Fibroblast of mammary gland (primary cell): ENCODE results near the gene LRRC3.

ENCODE experiments used
- DNase-seq: peaks from one replicate; pipeline ENCODE4 v3.0.0-alpha.2; 2010; ENCODE audit warnings: low read depth
- H3K4me3 ChIP-seq: 2 replicates; pipeline ENCODE4 v1.5.1; 2011; ENCODE audit warnings: low read depth, mild to moderate bottlenecking, low read length, moderate library complexity; ENCODE audit not compliant: control insufficient read depth
- CTCF ChIP-seq: conservative IDR thresholded peaks from 2 replicates; pipeline ENCODE4 v1.5.1; 2011; ENCODE audit warnings: low read depth, low read length, inconsistent platforms; ENCODE audit not compliant: control insufficient read depth, insufficient read depth

The LRRC3 gene

GRCh38 chr21:44459712-44460440 is 4.6 kb downstream of the LRRC3 start:
- TF ChIP-seq CTCF: no peak
- no peak for DNase-seq
- H3K4me3 ChIP-seq: no peak overlapping the region

DNA sequence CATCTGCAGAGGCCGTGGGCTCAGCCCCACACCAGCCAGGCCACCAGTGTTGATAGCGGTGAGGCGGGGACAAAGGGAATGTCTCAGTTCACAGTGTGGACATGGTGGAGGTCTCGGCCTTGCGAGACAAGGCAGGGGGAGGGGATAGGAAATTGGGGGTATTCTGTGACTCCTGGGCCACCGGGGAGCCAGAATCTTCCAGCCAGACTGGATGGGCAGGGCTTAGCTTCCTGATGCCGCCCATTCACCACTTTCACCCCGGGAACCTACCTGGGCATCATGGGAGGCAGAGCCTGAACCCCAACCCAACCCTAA is 5.1 kb downstream of the LRRC3 start:
- H3K4me3 ChIP-seq: no peak overlapping the region
- TF ChIP-seq CTCF: no peak
- DNase-seq: no peak

DNA sequence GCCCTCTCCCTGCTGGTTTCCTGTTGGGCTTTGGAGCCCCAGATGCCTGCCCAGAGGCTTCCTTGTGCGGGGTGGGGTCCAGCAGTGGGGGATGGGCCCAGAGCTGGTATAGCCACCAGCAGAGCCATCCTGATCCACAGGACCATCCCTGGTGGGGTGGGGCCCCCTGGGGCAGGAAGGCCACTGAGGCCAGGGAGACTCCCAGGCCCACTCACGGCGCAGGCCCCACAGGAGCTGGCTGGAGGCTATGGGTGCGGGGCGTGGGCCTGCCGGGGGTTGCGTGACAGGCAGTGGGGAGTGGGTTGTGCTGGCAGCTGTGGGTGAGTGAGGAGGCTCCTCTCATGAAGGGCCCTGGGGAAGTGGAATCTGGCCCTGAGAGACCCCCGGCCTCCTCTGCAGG is 5.7 kb downstream of the LRRC3 start:
- H3K4me3 ChIP-seq: no peak overlapping the region
- no peak for DNase-seq
- no peak for TF ChIP-seq CTCF

- H3K4me3 ChIP-seq: no peak overlapping the region
- TF ChIP-seq CTCF: no peak
- DNase-seq: no peak
Observed at GRCh38 chr21:44461464-44462001, 6.2 kb downstream of the LRRC3 start.

GRCh38 chr21:44462086-44462833 is 7.0 kb downstream of the LRRC3 start:
- no peak overlapping the region for H3K4me3 ChIP-seq
- TF ChIP-seq CTCF: no peak
- no peak for DNase-seq

DNA sequence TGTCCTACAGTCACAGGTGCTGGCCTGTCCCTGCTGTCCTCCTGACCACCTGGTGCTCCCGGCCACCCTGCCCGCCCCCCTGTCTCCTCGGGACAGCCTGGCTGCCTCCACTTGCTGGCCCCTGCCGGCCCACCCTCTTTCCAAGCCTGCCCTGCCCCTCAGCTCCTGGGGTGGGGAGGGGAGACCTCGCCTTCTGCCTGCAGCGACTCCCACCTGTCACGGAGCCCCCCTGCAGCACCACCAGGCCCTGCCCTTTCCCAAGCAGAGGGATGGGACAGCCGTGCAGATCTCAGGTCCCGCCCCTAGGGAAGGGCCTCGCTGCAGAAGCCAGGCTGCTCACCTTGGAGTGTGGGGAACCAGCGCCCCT is 7.5 kb downstream of the LRRC3 start:
- no peak for TF ChIP-seq CTCF
- DNase-seq: no peak
- no peak overlapping the region for H3K4me3 ChIP-seq
